Measurements from ENCODE around the gene DNMT1.

The DNMT1 gene

GRCh38 chr19:10141479-10141878, 53.3 kb downstream of the DNMT1 start:
- no peak for DNase-seq (ENCODE audit: low spot score)
- TF ChIP-seq CTCF (IDR thresholded peaks at IDR 0.05; ENCODE audit: borderline replicate concordance, control extremely low read depth, extremely low read depth, insufficient read depth, missing control alignments): no peak
- in situ Hi-C loops (cut with MboI; ENCODE audit: low sequenced_read_pairs, unreplicated experiment): no loop called here

GRCh38 chr19:10139952-10140351, 54.8 kb downstream of the DNMT1 start:
- in situ Hi-C loops (cut with MboI; ENCODE audit: low sequenced_read_pairs, unreplicated experiment): no loop called here
- TF ChIP-seq CTCF (IDR thresholded peaks at IDR 0.05; ENCODE audit: borderline replicate concordance, control extremely low read depth, extremely low read depth, insufficient read depth, missing control alignments): no peak
- no peak for DNase-seq (ENCODE audit: low spot score)

GRCh38 chr19:10138879-10139795, 55.6 kb downstream of the DNMT1 start:
- in situ Hi-C loops (cut with MboI; ENCODE audit: low sequenced_read_pairs, unreplicated experiment): no loop called here
- DNase-seq (ENCODE audit: low spot score): no peak
- no peak for TF ChIP-seq CTCF (IDR thresholded peaks at IDR 0.05; ENCODE audit: borderline replicate concordance, control extremely low read depth, extremely low read depth, insufficient read depth, missing control alignments)

- DNase-seq (ENCODE audit: low spot score): no peak
- no peak for TF ChIP-seq CTCF (IDR thresholded peaks at IDR 0.05; ENCODE audit: borderline replicate concordance, control extremely low read depth, extremely low read depth, insufficient read depth, missing control alignments)
- in situ Hi-C loops (cut with MboI; ENCODE audit: low sequenced_read_pairs, unreplicated experiment): no loop called here
These were observed 56.7 kb downstream of the DNMT1 start for GRCh38 chr19:10137751-10138682.

GRCh38 chr19:10136936-10137335, 57.8 kb downstream of the DNMT1 start:
- no peak for TF ChIP-seq CTCF (IDR thresholded peaks at IDR 0.05; ENCODE audit: borderline replicate concordance, control extremely low read depth, extremely low read depth, insufficient read depth, missing control alignments)
- DNase-seq (ENCODE audit: low spot score): no peak
- in situ Hi-C loops (cut with MboI; ENCODE audit: low sequenced_read_pairs, unreplicated experiment): no loop called here

- in situ Hi-C loops (cut with MboI; ENCODE audit: low sequenced_read_pairs, unreplicated experiment): no loop called here
- no peak for TF ChIP-seq CTCF (IDR thresholded peaks at IDR 0.05; ENCODE audit: borderline replicate concordance, control extremely low read depth, extremely low read depth, insufficient read depth, missing control alignments)
- DNase-seq (ENCODE audit: low spot score): no peak
These were observed 59.0 kb downstream of the DNMT1 start for GRCh38 chr19:10135551-10136334.

Data from GM13976 (cell line).